HepG2 (cell line): ENCODE results near the gene PHLDB1. TPM values are rescaled to one million over a fixed set of nuclear protein-coding genes. Genes with fewer than 3 reads are reported as not detected.
A peak's percentile ranks its signal among the peaks of the same experiment; 100 is the strongest.

Experiments
- BORCS8-MEF2B ChIP-seq: sonication (generic); formaldehyde crosslinking; IDR thresholded peaks from 2 replicates; pipeline ENCODE4 v1.8.0; 2022; ENCODE audit warnings: mild to moderate bottlenecking, missing genetic modification reagents
- E2F1 ChIP-seq: sonication (generic); formaldehyde crosslinking; IDR thresholded peaks from 2 replicates; pipeline ENCODE4 v1.5.0; 2020; ENCODE audit warnings: missing genetic modification reagents
- PAF1 ChIP-seq: IDR thresholded peaks from 2 replicates; pipeline ENCODE4 v1.6.1; 2016; ENCODE audit warnings: missing genetic modification reagents, missing compliant biosample characterization
- POLR2AphosphoS5 ChIP-seq: IDR thresholded peaks from 2 replicates; pipeline ENCODE4 v1.6.1; 2012; ENCODE audit warnings: low read depth, low read length
- TBX2 ChIP-seq: sonication (generic); formaldehyde crosslinking; IDR thresholded peaks from 2 replicates; pipeline ENCODE4 v1.5.0; 2020; ENCODE audit warnings: missing genetic modification reagents, mild to moderate bottlenecking, borderline replicate concordance
- ZBED4 ChIP-seq: sonication (generic); formaldehyde crosslinking; IDR thresholded peaks from 2 replicates; pipeline ENCODE4 v1.4.0; 2020; ENCODE audit warnings: missing genetic modification reagents, borderline replicate concordance
- ZBTB1 ChIP-seq: sonication (generic); formaldehyde crosslinking; IDR thresholded peaks from 2 replicates; pipeline ENCODE4 v1.4.0; 2020; ENCODE audit warnings: missing genetic modification reagents, borderline replicate concordance
- ZNF546 ChIP-seq: sonication (generic); formaldehyde crosslinking; conservative IDR thresholded peaks from 2 replicates; pipeline ENCODE4 v1.8.1; 2023; ENCODE audit warnings: mild to moderate bottlenecking, missing genetic modification reagents
- ZNF558 ChIP-seq: sonication (generic); formaldehyde crosslinking; IDR thresholded peaks from 2 replicates; pipeline ENCODE4 v1.9.0; 2022; ENCODE audit warnings: mild to moderate bottlenecking, missing genetic modification reagents, borderline replicate concordance
- ZNF629 ChIP-seq: sonication (generic); formaldehyde crosslinking; conservative IDR thresholded peaks from 2 replicates; pipeline ENCODE4 v1.5.0; 2020; ENCODE audit warnings: missing genetic modification reagents
- ZNF746 ChIP-seq: sonication (generic); formaldehyde crosslinking; IDR thresholded peaks from 2 replicates; pipeline ENCODE4 v1.8.0; 2022; ENCODE audit warnings: mild to moderate bottlenecking, missing genetic modification reagents
- ZSCAN12 ChIP-seq: sonication (generic); formaldehyde crosslinking; IDR thresholded peaks from 2 replicates; pipeline ENCODE4 v1.9.0; 2021; ENCODE audit warnings: mild to moderate bottlenecking, missing genetic modification reagents
- ZSCAN20 ChIP-seq: sonication (generic); formaldehyde crosslinking; IDR thresholded peaks from 2 replicates; pipeline ENCODE4 v1.4.0; 2020; ENCODE audit warnings: missing genetic modification reagents, mild to moderate bottlenecking, borderline replicate concordance
- polyA plus RNA-seq, 8 experiments: library from polyadenylated mRNA; depleted of rRNA in 3 of 8; stranded (reverse) in 7 of 8; unstranded in 1 of 8; fragments of >200 nt; fragmentation: Illumina TruSeq in 4 of 8; extraction: Trizol in 4 of 8; gene quantifications; 2 replicates each; pipeline versions ENCODE4 v1.2.1 to v1.2.3, GENCODE V29; 2011 to 2016; ENCODE audit warnings: low read depth in 4 of 8, missing spikeins in 1 of 8, mixed read lengths in 1 of 8; ENCODE audit not compliant: insufficient read depth in 1 of 8
- total RNA-seq, 5 experiments: library from RNA; depleted of rRNA; stranded (reverse); fragments of >200 nt; fragmentation: Illumina TruSeq; extraction: Trizol; gene quantifications; 2 replicates each; pipeline ENCODE4 v1.2.3, GENCODE V29; 2016; ENCODE audit warnings: low read depth in 1 of 5
- TF ChIP-seq, protein P1 (sequence below): sonication (generic); formaldehyde crosslinking; IDR thresholded peaks from 2 replicates; pipeline ENCODE4 v1.5.1; 2020; ENCODE audit warnings: mild to moderate bottlenecking, missing genetic modification reagents, moderate library complexity
- TF ChIP-seq, protein P2 (sequence below): sonication (generic); formaldehyde crosslinking; IDR thresholded peaks from 2 replicates; pipeline ENCODE4 v1.9.0; 2021; ENCODE audit warnings: missing genetic modification reagents, borderline replicate concordance

Gene PHLDB1
- total and polyA plus RNA-seq, 2 of the 13 experiments (the other 11 are each of a cell fraction or from before 2014, with no cell fraction given) = 13.8 to 14.2 TPM

- TF ChIP-seq ZBED4 (CRISPR knock-in tag) (no peak), ZNF546 (CRISPR knock-in tag) (peak; percentile 14; the same call in 1 of the 2 replicates), ZSCAN20 (CRISPR knock-in tag) (peak; percentile 35; the same call in 1 of the 2 replicates), ZNF558 (0 out of 2 replicates have a peak, but pooled peaks have one; percentile 26), ZNF746 (peak; percentile 80; the same call in 1 of the 2 replicates), ZBTB1 (CRISPR knock-in tag) (no peak), E2F1 (CRISPR knock-in tag) (peak; percentile 37; the same call in 1 of the 2 replicates), BORCS8-MEF2B (CRISPR knock-in tag) (no peak), PAF1 (CRISPR knock-in tag) (no peak), TBX2 (CRISPR knock-in tag) (peak; percentile 29; the same call in 1 of the 2 replicates), ZNF629 (CRISPR knock-in tag) (no peak), ZSCAN12 (CRISPR knock-in tag) (no peak), POLR2AphosphoS5 (peak; percentile 9; the same call in 1 of the 2 replicates)
- TF ChIP-seq, protein P1, sequence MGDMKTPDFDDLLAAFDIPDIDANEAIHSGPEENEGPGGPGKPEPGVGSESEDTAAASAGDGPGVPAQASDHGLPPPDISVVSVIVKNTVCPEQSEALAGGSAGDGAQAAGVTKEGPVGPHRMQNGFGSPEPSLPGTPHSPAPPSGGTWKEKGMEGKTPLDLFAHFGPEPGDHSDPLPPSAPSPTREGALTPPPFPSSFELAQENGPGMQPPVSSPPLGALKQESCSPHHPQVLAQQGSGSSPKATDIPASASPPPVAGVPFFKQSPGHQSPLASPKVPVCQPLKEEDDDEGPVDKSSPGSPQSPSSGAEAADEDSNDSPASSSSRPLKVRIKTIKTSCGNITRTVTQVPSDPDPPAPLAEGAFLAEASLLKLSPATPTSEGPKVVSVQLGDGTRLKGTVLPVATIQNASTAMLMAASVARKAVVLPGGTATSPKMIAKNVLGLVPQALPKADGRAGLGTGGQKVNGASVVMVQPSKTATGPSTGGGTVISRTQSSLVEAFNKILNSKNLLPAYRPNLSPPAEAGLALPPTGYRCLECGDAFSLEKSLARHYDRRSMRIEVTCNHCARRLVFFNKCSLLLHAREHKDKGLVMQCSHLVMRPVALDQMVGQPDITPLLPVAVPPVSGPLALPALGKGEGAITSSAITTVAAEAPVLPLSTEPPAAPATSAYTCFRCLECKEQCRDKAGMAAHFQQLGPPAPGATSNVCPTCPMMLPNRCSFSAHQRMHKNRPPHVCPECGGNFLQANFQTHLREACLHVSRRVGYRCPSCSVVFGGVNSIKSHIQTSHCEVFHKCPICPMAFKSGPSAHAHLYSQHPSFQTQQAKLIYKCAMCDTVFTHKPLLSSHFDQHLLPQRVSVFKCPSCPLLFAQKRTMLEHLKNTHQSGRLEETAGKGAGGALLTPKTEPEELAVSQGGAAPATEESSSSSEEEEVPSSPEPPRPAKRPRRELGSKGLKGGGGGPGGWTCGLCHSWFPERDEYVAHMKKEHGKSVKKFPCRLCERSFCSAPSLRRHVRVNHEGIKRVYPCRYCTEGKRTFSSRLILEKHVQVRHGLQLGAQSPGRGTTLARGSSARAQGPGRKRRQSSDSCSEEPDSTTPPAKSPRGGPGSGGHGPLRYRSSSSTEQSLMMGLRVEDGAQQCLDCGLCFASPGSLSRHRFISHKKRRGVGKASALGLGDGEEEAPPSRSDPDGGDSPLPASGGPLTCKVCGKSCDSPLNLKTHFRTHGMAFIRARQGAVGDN (CRISPR knock-in tag) = peak; percentile 55
- TF ChIP-seq, protein P2, sequence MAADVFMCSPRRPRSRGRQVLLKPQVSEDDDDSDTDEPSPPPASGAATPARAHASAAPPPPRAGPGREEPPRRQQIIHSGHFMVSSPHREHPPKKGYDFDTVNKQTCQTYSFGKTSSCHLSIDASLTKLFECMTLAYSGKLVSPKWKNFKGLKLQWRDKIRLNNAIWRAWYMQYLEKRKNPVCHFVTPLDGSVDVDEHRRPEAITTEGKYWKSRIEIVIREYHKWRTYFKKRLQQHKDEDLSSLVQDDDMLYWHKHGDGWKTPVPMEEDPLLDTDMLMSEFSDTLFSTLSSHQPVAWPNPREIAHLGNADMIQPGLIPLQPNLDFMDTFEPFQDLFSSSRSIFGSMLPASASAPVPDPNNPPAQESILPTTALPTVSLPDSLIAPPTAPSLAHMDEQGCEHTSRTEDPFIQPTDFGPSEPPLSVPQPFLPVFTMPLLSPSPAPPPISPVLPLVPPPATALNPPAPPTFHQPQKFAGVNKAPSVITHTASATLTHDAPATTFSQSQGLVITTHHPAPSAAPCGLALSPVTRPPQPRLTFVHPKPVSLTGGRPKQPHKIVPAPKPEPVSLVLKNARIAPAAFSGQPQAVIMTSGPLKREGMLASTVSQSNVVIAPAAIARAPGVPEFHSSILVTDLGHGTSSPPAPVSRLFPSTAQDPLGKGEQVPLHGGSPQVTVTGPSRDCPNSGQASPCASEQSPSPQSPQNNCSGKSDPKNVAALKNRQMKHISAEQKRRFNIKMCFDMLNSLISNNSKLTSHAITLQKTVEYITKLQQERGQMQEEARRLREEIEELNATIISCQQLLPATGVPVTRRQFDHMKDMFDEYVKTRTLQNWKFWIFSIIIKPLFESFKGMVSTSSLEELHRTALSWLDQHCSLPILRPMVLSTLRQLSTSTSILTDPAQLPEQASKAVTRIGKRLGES = no peak
These were observed 13.8 kb downstream of the PHLDB1 start (continued) for GRCh38 chr11:118621071-118621783.
